SK-N-MC (cell line): Measurements from ENCODE around the gene ZNF275.

Experiments used
- DNase-seq: peaks from one replicate; pipeline ENCODE4 v3.0.0-alpha.2; 2011; ENCODE audit warnings: low read depth, low spot score
- H3K27ac ChIP-seq: fragments of 200-600 bp; sonication (generic); 2 replicates; pipeline ENCODE4 v1.5.1; 2016; ENCODE audit warnings: mixed run types
- H3K36me3 ChIP-seq: fragments of 200-600 bp; sonication (generic); 2 replicates; pipeline ENCODE4 v1.6.1; 2017; ENCODE audit warnings: antibody characterized with exemption, low read length, mixed read lengths; ENCODE audit not compliant: insufficient read depth
- H3K4me3 ChIP-seq: fragments of 200-600 bp; sonication (generic); 2 replicates; pipeline ENCODE4 v1.5.1; 2016
- H3K9ac ChIP-seq: fragments of 200-600 bp; sonication (generic); 2 replicates; pipeline ENCODE4 v1.8.0; 2017; ENCODE audit warnings: mixed run types, mixed read lengths; ENCODE audit not compliant: insufficient read length
- H3K9me3 ChIP-seq: fragments of 200-600 bp; sonication (generic); 2 replicates; pipeline ENCODE4 v1.6.1; 2017; ENCODE audit warnings: low read depth, mild to moderate bottlenecking, antibody characterized with exemption, low read length, moderate library complexity, mixed read lengths
- EZH2 ChIP-seq: fragments of 200-600 bp; sonication (generic); IDR thresholded peaks from one replicate; pipeline ENCODE4 v1.6.1; 2017; ENCODE audit warnings: antibody characterized with exemption
- FOXP2 ChIP-seq: optimal IDR thresholded peaks from 2 replicates; pipeline ENCODE3; 2011; ENCODE audit warnings: mild to moderate bottlenecking, moderate library complexity; ENCODE audit not compliant: insufficient read depth; ENCODE audit errors: extremely low read length, control extremely low read depth
- POLR2AphosphoS5 ChIP-seq: IDR thresholded peaks from 2 replicates; pipeline ENCODE4 v1.6.1; 2012; ENCODE audit warnings: mild to moderate bottlenecking, low read depth, low read length, borderline replicate concordance

Gene ZNF275

DNA sequence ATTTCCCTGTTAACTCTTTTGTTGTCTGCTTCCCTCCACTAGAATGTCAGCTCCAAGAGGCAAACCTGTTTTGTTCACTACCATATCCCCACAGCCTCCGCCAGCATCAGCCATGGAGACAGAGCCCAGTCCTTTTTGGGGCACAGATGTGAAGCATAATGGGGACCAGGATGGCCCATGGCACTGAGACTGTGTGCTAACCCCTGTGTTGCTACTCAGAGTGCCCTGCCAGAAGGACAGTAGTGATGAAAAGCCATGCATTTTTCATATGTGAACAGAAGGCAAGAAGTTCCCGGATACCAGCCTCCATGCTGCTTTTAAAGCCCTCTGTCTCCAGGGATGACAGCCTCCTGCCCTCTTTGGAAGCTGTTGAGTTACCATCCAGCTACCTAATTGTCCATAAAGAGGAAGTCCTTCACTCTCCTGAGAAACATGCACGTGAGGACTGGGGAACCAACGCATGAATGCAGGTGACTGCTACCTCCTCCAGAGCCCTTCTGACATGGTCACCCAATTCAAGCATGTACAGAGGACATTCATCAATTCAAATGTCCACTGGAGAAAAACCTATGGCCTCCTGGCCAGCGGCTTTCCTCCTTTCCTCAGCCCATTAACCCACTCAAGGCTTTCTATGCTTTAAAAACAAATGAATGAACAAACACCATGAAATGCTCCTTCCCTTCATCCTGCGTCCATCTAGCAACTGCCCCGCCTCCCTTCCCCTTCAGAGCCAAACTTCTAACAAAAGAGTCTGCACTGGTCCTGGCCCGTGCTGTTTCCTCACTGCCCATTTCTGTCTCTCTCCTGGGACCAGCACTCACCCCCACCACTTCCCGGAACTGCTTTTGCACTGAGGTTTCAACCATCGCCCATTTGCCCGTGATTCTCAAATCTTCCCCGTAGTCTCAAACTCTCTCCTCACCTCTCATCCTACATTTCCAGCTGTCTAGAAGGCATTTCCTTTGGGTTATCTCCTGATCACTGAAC lies 30.4 kb upstream of the ZNF275 start:
- no peaks in the 10 kb centered on the region for H3K36me3 ChIP-seq
- H3K27ac ChIP-seq, result no peak overlapping the region
- DNase-seq, result no peak
- H3K4me3 ChIP-seq, result no peak overlapping the region
- H3K9me3 ChIP-seq, result no peaks in the 10 kb centered on the region
- no peak for TF ChIP-seq FOXP2
- H3K9ac ChIP-seq, result no peak overlapping the region

DNA sequence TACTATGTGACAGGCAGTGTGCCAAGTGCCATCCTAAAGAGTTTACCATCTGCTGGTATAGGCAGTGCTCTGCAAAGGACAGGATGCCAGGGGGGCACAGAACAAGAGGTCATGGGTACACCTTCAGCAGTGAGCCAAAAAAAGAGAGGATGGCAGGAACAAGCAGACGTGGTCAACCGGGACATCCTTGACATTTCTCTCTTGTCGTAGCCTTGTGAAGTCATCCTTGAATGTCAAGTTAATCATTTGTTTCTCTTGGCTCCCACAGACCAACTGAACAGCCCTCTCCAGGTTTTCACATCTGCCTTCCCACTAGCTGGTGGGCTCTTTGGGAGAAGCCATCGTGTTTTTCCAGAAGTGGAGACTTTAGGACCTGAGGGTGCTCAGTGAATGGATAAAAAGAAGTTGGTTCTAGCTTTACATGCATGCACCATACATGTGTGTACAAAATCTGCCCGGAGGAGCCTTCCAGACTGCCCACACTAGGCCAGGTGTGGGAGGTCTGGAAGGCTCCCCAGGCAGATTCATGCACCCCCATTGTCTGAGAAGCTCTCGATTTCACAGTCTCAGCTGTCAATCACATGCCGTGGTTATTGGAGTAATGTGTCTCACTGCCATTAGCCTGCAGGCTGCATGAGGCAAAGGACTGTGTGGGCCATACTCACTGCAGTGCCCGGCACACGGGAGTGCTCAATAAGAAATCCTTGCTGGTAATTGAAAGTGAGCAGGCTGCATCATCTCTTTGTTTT lies 28.8 kb upstream of the ZNF275 start:
- Histone ChIP-seq H3K9ac (no peak overlapping the region), H3K9me3 (no peaks in the 10 kb centered on the region), H3K36me3 (no peaks in the 10 kb centered on the region), H3K4me3 (no peak overlapping the region), H3K27ac (no peak overlapping the region)
- no peak for DNase-seq
- TF ChIP-seq POLR2AphosphoS5, result no peak
- no peak for TF ChIP-seq EZH2
- TF ChIP-seq FOXP2, result no peak

DNA sequence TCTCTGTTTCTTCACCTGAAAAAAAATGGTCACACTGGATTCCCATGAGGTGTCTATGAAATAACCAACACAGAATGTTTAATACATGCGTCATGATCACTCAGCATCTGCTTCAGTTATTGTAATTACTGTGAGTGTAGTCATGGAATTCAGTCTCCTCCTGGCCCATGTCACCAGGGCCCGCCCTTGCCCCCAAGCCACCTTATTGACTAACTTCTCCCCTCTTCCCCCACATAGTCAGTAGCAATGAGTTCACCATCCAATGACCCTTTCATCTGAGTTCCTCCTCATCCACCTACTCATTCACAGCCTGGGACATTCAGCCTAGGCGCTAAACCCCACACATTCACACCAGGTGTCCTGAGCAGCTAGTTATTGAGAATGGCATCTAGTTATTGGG lies 28.0 kb upstream of the ZNF275 start:
- no peak for TF ChIP-seq FOXP2
- TF ChIP-seq EZH2, result no peak
- no peak for TF ChIP-seq POLR2AphosphoS5
- no peak overlapping the region for H3K9ac ChIP-seq
- H3K27ac ChIP-seq, result no peak overlapping the region
- H3K9me3 ChIP-seq, result no peaks in the 10 kb centered on the region
- no peaks in the 10 kb centered on the region for H3K36me3 ChIP-seq
- H3K4me3 ChIP-seq, result no peak overlapping the region
- no peak for DNase-seq

DNA sequence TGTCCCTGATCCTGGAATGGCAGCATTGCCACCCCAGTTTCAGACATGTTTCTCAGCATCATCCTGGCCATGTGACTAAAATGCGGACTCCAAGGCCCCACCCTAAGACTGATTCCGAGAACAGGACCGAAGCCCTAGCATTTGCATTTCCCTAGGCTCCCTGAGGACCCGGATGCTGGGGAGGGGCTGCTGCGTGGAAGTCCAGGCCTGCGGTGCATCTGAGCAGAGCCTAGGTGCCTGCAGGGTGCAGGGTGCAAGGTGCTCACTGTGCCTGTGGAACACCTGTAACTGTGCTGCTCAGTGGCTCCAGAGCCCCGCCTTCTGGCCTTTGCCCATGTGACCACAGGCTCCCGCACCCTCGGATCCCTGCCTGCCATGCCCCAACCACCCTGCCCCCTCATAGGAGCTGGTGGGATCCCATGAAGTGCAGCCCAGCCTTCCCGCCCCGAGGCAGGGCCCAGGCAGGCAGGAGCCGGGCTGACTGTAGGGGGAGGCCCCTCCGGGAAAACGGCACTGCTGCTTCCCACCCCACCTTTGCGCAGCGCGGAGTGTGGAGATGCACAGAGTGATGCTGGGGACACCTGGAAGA lies 27.3 kb upstream of the ZNF275 start:
- H3K9ac ChIP-seq, result no peak overlapping the region
- H3K4me3 ChIP-seq, result no peak overlapping the region
- DNase-seq, result no peak
- no peak for TF ChIP-seq POLR2AphosphoS5
- TF ChIP-seq FOXP2, result no peak
- no peak for TF ChIP-seq EZH2
- no peaks in the 10 kb centered on the region for H3K36me3 ChIP-seq
- H3K9me3 ChIP-seq, result no peaks in the 10 kb centered on the region
- no peak overlapping the region for H3K27ac ChIP-seq

DNA sequence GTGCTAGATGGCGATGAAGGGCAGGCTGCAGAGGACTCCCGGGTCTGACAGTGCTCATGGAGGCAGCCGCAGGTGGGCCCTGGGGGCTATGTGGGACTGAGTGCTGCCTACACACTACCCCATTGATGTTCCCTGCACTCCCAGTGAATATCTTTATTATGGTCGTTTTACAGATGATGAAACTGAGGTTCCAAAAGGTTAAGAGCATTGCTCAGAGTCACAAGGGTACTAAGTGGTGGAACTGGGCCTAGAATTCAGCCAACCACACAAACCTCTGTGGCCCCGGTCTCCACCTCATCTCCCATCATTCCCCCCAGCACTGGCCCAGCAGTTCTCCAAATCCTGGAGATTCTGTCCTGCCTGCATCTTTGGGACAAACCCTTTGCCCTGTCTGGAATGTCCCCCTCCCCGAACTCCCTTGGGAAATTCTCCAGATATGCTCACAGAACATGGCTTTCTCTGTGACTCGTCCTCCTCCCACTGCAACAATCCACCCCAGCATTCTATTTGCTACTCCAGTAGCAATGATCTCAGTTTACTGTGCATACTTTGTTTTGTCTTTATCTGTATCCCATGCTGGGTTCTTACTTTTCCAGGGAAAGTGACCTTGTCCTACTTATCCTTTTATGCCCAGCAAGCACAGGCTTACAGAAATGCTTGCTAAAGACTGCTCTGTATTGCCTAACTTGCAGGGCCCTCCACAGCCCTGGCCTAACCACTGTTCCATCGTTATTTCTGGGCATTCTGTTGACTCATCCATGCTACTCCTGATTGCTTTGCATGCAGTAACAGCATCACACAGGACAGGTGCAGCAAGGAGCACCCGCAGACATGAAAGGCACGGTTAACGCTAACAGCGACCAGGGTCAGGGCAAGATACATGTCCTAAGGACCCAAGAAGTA lies 26.4 kb upstream of the ZNF275 start:
- no peak for DNase-seq
- TF ChIP-seq FOXP2 (no peak), EZH2 (no peak), POLR2AphosphoS5 (no peak)
- Histone ChIP-seq H3K4me3 (no peak overlapping the region), H3K9me3 (no peaks in the 10 kb centered on the region), H3K36me3 (no peaks in the 10 kb centered on the region), H3K27ac (no peak overlapping the region), H3K9ac (no peak overlapping the region)

DNA sequence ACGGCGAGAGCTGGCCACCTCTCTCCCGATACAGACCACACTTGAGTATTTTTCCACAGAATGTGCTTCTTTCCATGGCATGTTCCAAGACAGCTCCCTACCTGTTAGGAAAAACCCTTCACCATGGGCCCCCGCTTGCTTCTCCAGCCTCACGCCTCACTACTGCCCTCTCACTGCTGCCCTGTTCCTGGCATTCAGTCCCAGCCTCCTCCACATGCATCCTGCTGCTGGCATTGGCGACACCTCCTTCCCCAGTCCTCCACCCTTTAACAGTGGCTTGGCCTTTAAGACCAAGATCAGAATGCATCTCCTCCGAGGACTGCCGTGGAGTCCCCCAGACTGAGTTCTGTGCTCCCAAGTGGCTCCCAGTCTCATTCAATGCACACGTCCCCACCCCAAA lies 23.1 kb upstream of the ZNF275 start:
- TF ChIP-seq FOXP2 (no peak), POLR2AphosphoS5 (no peak), EZH2 (no peak)
- no peaks in the 10 kb centered on the region for H3K36me3 ChIP-seq
- no peak for DNase-seq
- no peaks in the 10 kb centered on the region for H3K9me3 ChIP-seq
- no peak overlapping the region for H3K9ac ChIP-seq
- H3K4me3 ChIP-seq, result no peak overlapping the region
- no peak overlapping the region for H3K27ac ChIP-seq

DNA sequence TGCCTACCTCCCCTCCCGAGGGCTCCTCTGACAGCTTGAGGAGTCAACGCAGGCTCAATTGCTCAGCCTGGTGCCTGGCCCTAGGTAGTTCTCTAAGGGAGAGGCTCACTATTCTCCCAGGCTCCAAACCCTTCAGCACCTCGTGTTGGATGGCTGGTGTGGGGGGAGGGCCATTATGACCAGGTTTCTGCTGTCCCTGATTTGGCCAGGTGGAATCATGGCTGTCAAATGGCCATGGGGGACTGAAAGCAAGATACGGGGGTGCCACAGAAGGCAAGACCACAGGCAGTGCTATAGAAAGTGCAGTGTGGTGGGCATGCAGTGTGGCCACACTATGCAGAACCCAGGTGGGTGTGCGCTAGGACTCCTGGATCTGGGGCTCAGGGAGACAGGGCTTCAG lies 21.9 kb upstream of the ZNF275 start:
- H3K9ac ChIP-seq, result no peak overlapping the region
- no peak overlapping the region for H3K4me3 ChIP-seq
- TF ChIP-seq POLR2AphosphoS5 (no peak), EZH2 (no peak), FOXP2 (no peak)
- no peak overlapping the region for H3K27ac ChIP-seq
- H3K9me3 ChIP-seq, result no peaks in the 10 kb centered on the region
- no peak for DNase-seq
- no peaks in the 10 kb centered on the region for H3K36me3 ChIP-seq
